ENCODE data around the gene YARS1. TPM values are rescaled to one million over a fixed set of nuclear protein-coding genes. Genes with fewer than 3 reads are reported as not detected.

YARS1 gene
- polyA plus RNA-seq, 1 donor from 2014 or later, result 49.4 TPM

- H3K4me3 ChIP-seq (ENCODE audit: low read length), result no peak overlapping the region
- no peaks in the 10 kb centered on the region for H3K79me2 ChIP-seq (replicated peaks; ENCODE audit: insufficient read depth, low read length)
- H3K27ac ChIP-seq (ENCODE audit: low read length), result no peak overlapping the region
- H3K36me3 ChIP-seq (ENCODE audit: insufficient read depth, low read length), result no peaks in the 10 kb centered on the region
- no peak overlapping the region for H3K9ac ChIP-seq (ENCODE audit: low read length)
- no peak overlapping the region for H3K4me2 ChIP-seq (ENCODE audit: low read length)
- H2AFZ ChIP-seq (ENCODE audit: low read depth, low read length), result no peak overlapping the region
- no peaks in the 10 kb centered on the region for H3K9me2 ChIP-seq (ENCODE audit: insufficient read depth, low read length)
- no peaks in the 10 kb centered on the region for H3F3A ChIP-seq (ENCODE audit: insufficient read depth, low read length, poor library complexity, severe bottlenecking)
- TF ChIP-seq REST (IDR thresholded peaks at IDR 0.05; ENCODE audit: borderline replicate concordance), result no peak
- TF ChIP-seq MXI1 (conservative IDR thresholded peaks at IDR 0.05; ENCODE audit: poor library complexity, severe bottlenecking), result no peak
- no peak for TF ChIP-seq SMC3 (conservative IDR thresholded peaks at IDR 0.05; ENCODE audit: poor library complexity)
- TF ChIP-seq POLR2AphosphoS5 (IDR thresholded peaks at IDR 0.05), result no peak
- no peaks in the 10 kb centered on the region for H3K9me3 ChIP-seq (ENCODE audit: low read length)
- H3K27me3 ChIP-seq (ENCODE audit: insufficient read depth, low read depth, low read length), result no peaks in the 10 kb centered on the region
- no peaks in the 10 kb centered on the region for H4K20me1 ChIP-seq (ENCODE audit: insufficient read depth)
Observed at GRCh38 chr1:32864375-32865019, 47.3 kb upstream of the YARS1 start.

- no peaks in the 10 kb centered on the region for H3K9me3 ChIP-seq (ENCODE audit: low read length)
- no peak overlapping the region for H3K4me3 ChIP-seq (ENCODE audit: low read length)
- H3K9ac ChIP-seq (ENCODE audit: low read length), result no peak overlapping the region
- no peaks in the 10 kb centered on the region for H3F3A ChIP-seq (ENCODE audit: insufficient read depth, low read length, poor library complexity, severe bottlenecking)
- no peaks in the 10 kb centered on the region for H3K27me3 ChIP-seq (ENCODE audit: insufficient read depth, low read depth, low read length)
- no peak overlapping the region for H3K27ac ChIP-seq (ENCODE audit: low read length)
- H3K79me2 ChIP-seq (replicated peaks; ENCODE audit: insufficient read depth, low read length), result no peaks in the 10 kb centered on the region
- H2AFZ ChIP-seq (ENCODE audit: low read depth, low read length), result no peak overlapping the region
- no peak overlapping the region for H3K4me2 ChIP-seq (ENCODE audit: low read length)
- no peaks in the 10 kb centered on the region for H3K9me2 ChIP-seq (ENCODE audit: insufficient read depth, low read length)
- H4K20me1 ChIP-seq (ENCODE audit: insufficient read depth), result no peaks in the 10 kb centered on the region
- no peak for TF ChIP-seq EP300 (conservative IDR thresholded peaks at IDR 0.05; ENCODE audit: poor library complexity, severe bottlenecking)
- TF ChIP-seq SMC3 (conservative IDR thresholded peaks at IDR 0.05; ENCODE audit: poor library complexity), result no peak
- no peak for TF ChIP-seq MXI1 (conservative IDR thresholded peaks at IDR 0.05; ENCODE audit: poor library complexity, severe bottlenecking)
- no peak for TF ChIP-seq CTCF (IDR thresholded peaks at IDR 0.05; ENCODE audit: poor library complexity, severe bottlenecking)
- no peak for TF ChIP-seq RAD21 (conservative IDR thresholded peaks at IDR 0.05)
- TF ChIP-seq TAF1 (IDR thresholded peaks at IDR 0.05; ENCODE audit: low read depth), result no peak
- no peak for TF ChIP-seq REST (IDR thresholded peaks at IDR 0.05; ENCODE audit: borderline replicate concordance)
- TF ChIP-seq POLR2AphosphoS5 (IDR thresholded peaks at IDR 0.05), result no peak
- TF ChIP-seq EZH2 (IDR thresholded peaks at IDR 0.05; ENCODE audit: borderline replicate concordance, insufficient read depth, low read length, poor library complexity, severe bottlenecking), result no peak
- H3K36me3 ChIP-seq (ENCODE audit: insufficient read depth, low read length), result no peaks in the 10 kb centered on the region
Observed at GRCh38 chr1:32863881-32864245, 46.7 kb upstream of the YARS1 start.

Data from neural cell (in vitro differentiated cells).